Activated B cell treated with CpG ODN at 0.5 μM for 24 hours (primary cell): ENCODE measurements around the gene ATP5F1C. TPM values are rescaled to one million over a fixed set of nuclear protein-coding genes. Genes with fewer than 3 reads are reported as not detected.

ENCODE experiments used
- ATAC-seq: fragments of 200-7000 bp; cut with Tn5 transposase; one replicate; pipeline ENCODE4 v1.10.0; 2021; ENCODE audit warnings: low read depth, mild to moderate bottlenecking, moderate library complexity
- CTCF ChIA-PET: fragments of 350-600 bp; sonication (Branson Sonifier 250); formaldehyde crosslinking; loops from one replicate; lab custom pipeline; 2021; ENCODE audit warnings: antibody characterized with exemption; lab: Charles Lee
- POLR2A ChIA-PET: fragments of 350-600 bp; sonication (Branson Sonifier 250); formaldehyde crosslinking; loops from one replicate; lab custom pipeline; 2021; ENCODE audit warnings: antibody characterized with exemption; lab: Charles Lee
- DNase-seq: peaks from one replicate; pipeline ENCODE4 v3.0.0; 2022
- H3K27ac Mint-ChIP-seq: one replicate; pipeline ENCODE4 v1.8.0; 2020; ENCODE audit warnings: mixed read lengths
- H3K27me3 Mint-ChIP-seq: one replicate; pipeline ENCODE4 v1.8.0; 2021; ENCODE audit warnings: mixed read lengths
- H3K36me3 Mint-ChIP-seq: one replicate; pipeline ENCODE4 v1.8.0; 2021; ENCODE audit warnings: low read depth, mixed read lengths
- H3K4me1 Mint-ChIP-seq: one replicate; pipeline ENCODE4 v1.8.0; 2021; ENCODE audit warnings: mixed read lengths
- H3K4me3 Mint-ChIP-seq: one replicate; pipeline ENCODE4 v1.8.0; 2020; ENCODE audit warnings: mild to moderate bottlenecking, mixed read lengths
- H3K9me3 Mint-ChIP-seq: one replicate; pipeline ENCODE4 v1.8.0; 2020; ENCODE audit warnings: mixed read lengths
- intact Hi-C: fragments of 100-400 bp; cut with micrococcal nuclease; formaldehyde crosslinking; loops from one replicate; pipeline ENCODE4 v1.15.1; 2024
- total RNA-seq: library from RNA; stranded (reverse); gene quantifications from 2 replicates; pipeline ENCODE4 v1.2.3, GENCODE V29; 2022
- TF ChIP-seq, protein P1 (sequence below): fragments of 200-600 bp; IDR thresholded peaks from one replicate; pipeline ENCODE4 v1.8.0; 2022; ENCODE audit warnings: antibody characterized with exemption, mild to moderate bottlenecking

Gene ATP5F1C
- total RNA-seq, 1 donor from 2014 or later, result 182 TPM

GRCh38 chr10:7819121-7819460 lies 31.1 kb downstream of the ATP5F1C start:
- DNase-seq (no peak), ATAC-seq (peak; percentile 15)
- intact Hi-C loops, result loop anchor here (10.0 kb wide), 1 partner anchor 1414 kb away; no protein-coding TSS in a partner anchor
- POLR2A ChIA-PET, result interaction anchor here (1.8 to 6.0 kb wide), 2 partner anchors 27 to 31 kb away, joined by 8 to 108 read pairs; partner anchors contain the start of genes ATP5F1C and KIN
- peaks cover 4% of the 10 kb centered on the region for H3K27me3 Mint-ChIP-seq
- H3K36me3 Mint-ChIP-seq, result peaks cover 19% of the 10 kb centered on the region
- CTCF ChIA-PET, result interaction anchor here (0.8 to 1.4 kb wide), 2 partner anchors 234 to 294 kb away, joined by 3 to 5 read pairs; no protein-coding TSS in a partner anchor
- peak overlapping the region; percentile 100 for H3K4me3 Mint-ChIP-seq
- TF ChIP-seq, protein P1, sequence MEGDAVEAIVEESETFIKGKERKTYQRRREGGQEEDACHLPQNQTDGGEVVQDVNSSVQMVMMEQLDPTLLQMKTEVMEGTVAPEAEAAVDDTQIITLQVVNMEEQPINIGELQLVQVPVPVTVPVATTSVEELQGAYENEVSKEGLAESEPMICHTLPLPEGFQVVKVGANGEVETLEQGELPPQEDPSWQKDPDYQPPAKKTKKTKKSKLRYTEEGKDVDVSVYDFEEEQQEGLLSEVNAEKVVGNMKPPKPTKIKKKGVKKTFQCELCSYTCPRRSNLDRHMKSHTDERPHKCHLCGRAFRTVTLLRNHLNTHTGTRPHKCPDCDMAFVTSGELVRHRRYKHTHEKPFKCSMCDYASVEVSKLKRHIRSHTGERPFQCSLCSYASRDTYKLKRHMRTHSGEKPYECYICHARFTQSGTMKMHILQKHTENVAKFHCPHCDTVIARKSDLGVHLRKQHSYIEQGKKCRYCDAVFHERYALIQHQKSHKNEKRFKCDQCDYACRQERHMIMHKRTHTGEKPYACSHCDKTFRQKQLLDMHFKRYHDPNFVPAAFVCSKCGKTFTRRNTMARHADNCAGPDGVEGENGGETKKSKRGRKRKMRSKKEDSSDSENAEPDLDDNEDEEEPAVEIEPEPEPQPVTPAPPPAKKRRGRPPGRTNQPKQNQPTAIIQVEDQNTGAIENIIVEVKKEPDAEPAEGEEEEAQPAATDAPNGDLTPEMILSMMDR, result no peak
- H3K27ac Mint-ChIP-seq, result peak overlapping the region; percentile 87
- H3K9me3 Mint-ChIP-seq, result no peaks in the 10 kb centered on the region
- H3K4me1 Mint-ChIP-seq, result peaks cover 27% of the 10 kb centered on the region

DNA sequence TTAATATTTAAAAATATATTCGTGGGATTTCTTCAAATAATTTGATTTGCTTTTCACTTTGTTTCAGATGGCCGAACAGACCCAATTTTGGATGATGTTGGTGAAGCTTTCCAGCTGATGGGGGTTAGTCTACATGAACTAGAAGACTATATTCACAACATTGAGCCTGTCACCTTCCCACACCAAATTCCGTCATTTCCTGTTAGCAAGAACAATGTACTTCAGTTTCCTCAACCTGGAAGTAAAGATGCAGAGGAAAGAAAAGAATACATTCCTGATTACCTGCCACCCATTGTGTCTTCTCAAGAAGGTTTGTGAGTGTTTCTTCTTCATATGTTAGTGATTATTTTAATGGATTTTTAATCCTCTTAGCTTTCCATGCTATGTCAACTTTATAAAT lies 36.3 kb downstream of the ATP5F1C start:
- H3K36me3 Mint-ChIP-seq, result peaks cover 45% of the 10 kb centered on the region
- H3K9me3 Mint-ChIP-seq, result no peaks in the 10 kb centered on the region
- POLR2A ChIA-PET, result interaction anchor here (0.9 kb wide), 1 partner anchor 36 kb away, joined by 5 read pairs; the partner anchor contains the start of genes ATP5F1C and KIN
- CTCF ChIA-PET, result no interaction called here
- intact Hi-C loops, result no loop called here
- no peak overlapping the region for H3K27ac Mint-ChIP-seq
- ATAC-seq (no peak), DNase-seq (no peak)
- no peaks in the 10 kb centered on the region for H3K27me3 Mint-ChIP-seq
- H3K4me1 Mint-ChIP-seq, result peaks cover 21% of the 10 kb centered on the region
- TF ChIP-seq, protein P1, result no peak
- no peak overlapping the region for H3K4me3 Mint-ChIP-seq

GRCh38 chr10:7826971-7827370 lies 39.0 kb downstream of the ATP5F1C start:
- POLR2A ChIA-PET, result no interaction called here
- Mint-ChIP-seq H3K4me1 (peaks cover 13% of the 10 kb centered on the region), H3K4me3 (no peak overlapping the region), H3K27me3 (no peaks in the 10 kb centered on the region), H3K9me3 (no peaks in the 10 kb centered on the region), H3K36me3 (peaks cover 51% of the 10 kb centered on the region), H3K27ac (no peak overlapping the region)
- intact Hi-C loops, result no loop called here
- CTCF ChIA-PET, result no interaction called here
- DNase-seq, result no peak
- TF ChIP-seq, protein P1, result no peak
- no peak for ATAC-seq

- DNase-seq (no peak), ATAC-seq (no peak)
- ChIA-PET CTCF (no interaction called here), POLR2A (no interaction called here)
- no peaks in the 10 kb centered on the region for H3K27me3 Mint-ChIP-seq
- H3K27ac Mint-ChIP-seq, result no peak overlapping the region
- no peaks in the 10 kb centered on the region for H3K9me3 Mint-ChIP-seq
- peaks cover 16% of the 10 kb centered on the region for H3K4me1 Mint-ChIP-seq
- no peak overlapping the region for H3K4me3 Mint-ChIP-seq
- intact Hi-C loops, result no loop called here
- H3K36me3 Mint-ChIP-seq, result peaks cover 65% of the 10 kb centered on the region
- TF ChIP-seq, protein P1, result no peak
Observed at GRCh38 chr10:7829289-7829834, 41.4 kb downstream of the ATP5F1C start.

GRCh38 chr10:7832060-7832459 lies 44.1 kb downstream of the ATP5F1C start:
- ATAC-seq (no peak), DNase-seq (no peak)
- H3K4me1 Mint-ChIP-seq, result peaks cover 14% of the 10 kb centered on the region
- TF ChIP-seq, protein P1, result no peak
- ChIA-PET POLR2A (no interaction called here), CTCF (no interaction called here)
- peaks cover 62% of the 10 kb centered on the region for H3K36me3 Mint-ChIP-seq
- no peak overlapping the region for H3K27ac Mint-ChIP-seq
- H3K27me3 Mint-ChIP-seq, result no peaks in the 10 kb centered on the region
- intact Hi-C loops, result no loop called here
- no peak overlapping the region for H3K4me3 Mint-ChIP-seq
- no peaks in the 10 kb centered on the region for H3K9me3 Mint-ChIP-seq
